CD14-positive monocyte (primary cell): ENCODE measurements around the gene POLD2. TPM values are rescaled to one million over a fixed set of nuclear protein-coding genes. Genes with fewer than 3 reads are reported as not detected.

Experiments used
- DNase-seq, 3 donors: peaks; one replicate each; pipeline ENCODE4 v3.0.0-alpha.2; 2011 to 2022
- H2AFZ ChIP-seq: 2 replicates; pipeline ENCODE4 v1.6.0; 2012; ENCODE audit warnings: mild to moderate bottlenecking, low read depth, low read length, inconsistent platforms; ENCODE audit not compliant: insufficient read depth, poor library complexity, severe bottlenecking
- H3K27ac ChIP-seq, 2 donors: 1 replicate in 1 of 2; 2 replicates in 1 of 2; pipeline ENCODE4 v1.5.1; 2012 to 2013; ENCODE audit warnings: low read length in 2 of 2, control low read depth in 1 of 2, inconsistent platforms in 1 of 2, low read depth in 1 of 2, mild to moderate bottlenecking in 1 of 2
- H3K27me3 ChIP-seq, 2 donors: one replicate each; pipeline versions ENCODE4 v1.6.0 to v1.6.1; 2011 to 2013; ENCODE audit warnings: low read length in 2 of 2; ENCODE audit not compliant: control insufficient read depth in 2 of 2, insufficient read depth in 2 of 2
- H3K36me3 ChIP-seq, 2 donors: replicated peaks in 1 of 2; 1 replicate in 1 of 2; 2 replicates in 1 of 2; pipeline versions ENCODE4 v1.5.1 to v1.6.1; 2012 to 2013; ENCODE audit warnings: low read length in 2 of 2, control low read depth in 1 of 2, inconsistent platforms in 1 of 2, mild to moderate bottlenecking in 1 of 2; ENCODE audit not compliant: insufficient read depth in 2 of 2, control insufficient read depth in 1 of 2
- H3K4me1 ChIP-seq, 2 donors: 1 replicate in 1 of 2; 2 replicates in 1 of 2; pipeline versions ENCODE4 v1.5.1 to v1.6.1; 2012 to 2013; ENCODE audit warnings: low read length in 2 of 2, control low read depth in 1 of 2, inconsistent platforms in 1 of 2, mild to moderate bottlenecking in 1 of 2, moderate library complexity in 1 of 2; ENCODE audit not compliant: insufficient read depth in 2 of 2, control insufficient read depth in 1 of 2
- H3K4me2 ChIP-seq: replicated peaks from 2 replicates; pipeline ENCODE3; 2012; ENCODE audit warnings: low read length, moderate library complexity, mild to moderate bottlenecking; ENCODE audit not compliant: poor library complexity, severe bottlenecking; ENCODE audit errors: extremely low read depth
- H3K4me3 ChIP-seq, 3 experiments: fragments of 200-600 bp in 1 of 3; sonication (generic) in 1 of 3; replicated peaks in 1 of 3; 1 replicate in 2 of 3; 2 replicates in 1 of 3; pipeline ENCODE4 v1.5.1; 2011 to 2013; ENCODE audit warnings: low read length in 3 of 3, mild to moderate bottlenecking in 3 of 3, control low read depth in 2 of 3, low read depth in 2 of 3, inconsistent platforms in 1 of 3, moderate library complexity in 1 of 3
- H3K79me2 ChIP-seq: 2 replicates; pipeline ENCODE4 v1.6.0; 2012; ENCODE audit warnings: mild to moderate bottlenecking, control low read depth, inconsistent platforms, low read length, moderate library complexity; ENCODE audit not compliant: insufficient read depth
- H3K9ac ChIP-seq: 2 replicates; pipeline ENCODE4 v1.6.0; 2017; ENCODE audit warnings: low read length, mild to moderate bottlenecking; ENCODE audit not compliant: insufficient read depth, poor library complexity, severe bottlenecking
- H3K9me3 ChIP-seq, 2 donors: replicated peaks in 1 of 2; 1 replicate in 1 of 2; 2 replicates in 1 of 2; pipeline versions ENCODE4 v1.5.1 to v1.6.1; 2012 to 2013; ENCODE audit warnings: low read length in 2 of 2, control low read depth in 1 of 2; ENCODE audit not compliant: control insufficient read depth in 1 of 2, insufficient read depth in 1 of 2
- H4K20me1 ChIP-seq: 2 replicates; pipeline ENCODE4 v1.6.0; 2012; ENCODE audit warnings: mild to moderate bottlenecking, low read length, control low read depth, moderate library complexity; ENCODE audit not compliant: insufficient read depth
- H3K27ac Mint-ChIP-seq, 7 donors: one replicate each; pipeline ENCODE4 v1.8.0; 2020; ENCODE audit warnings: mild to moderate bottlenecking in 7 of 7, mixed read lengths in 7 of 7, moderate library complexity in 6 of 7, inconsistent platforms in 2 of 7
- H3K27me3 Mint-ChIP-seq, 3 donors: one replicate each; pipeline ENCODE4 v1.8.0; 2021 to 2022; ENCODE audit warnings: low read depth in 3 of 3, mild to moderate bottlenecking in 3 of 3, mixed read lengths in 3 of 3, moderate library complexity in 3 of 3, inconsistent platforms in 1 of 3
- H3K36me3 Mint-ChIP-seq, 2 donors: one replicate each; pipeline ENCODE4 v1.8.0; 2020; ENCODE audit warnings: mixed read lengths in 2 of 2, inconsistent platforms in 1 of 2, mild to moderate bottlenecking in 1 of 2
- H3K4me1 Mint-ChIP-seq: one replicate; pipeline ENCODE4 v1.8.0; 2020; ENCODE audit warnings: mild to moderate bottlenecking, mixed read lengths
- H3K4me3 Mint-ChIP-seq, 2 donors: one replicate each; pipeline ENCODE4 v1.8.0; 2020; ENCODE audit warnings: mild to moderate bottlenecking in 2 of 2, mixed read lengths in 2 of 2, moderate library complexity in 1 of 2
- H3K9me3 Mint-ChIP-seq, 7 donors: one replicate each; pipeline ENCODE4 v1.8.0; 2020 to 2022; ENCODE audit warnings: mixed read lengths in 7 of 7, mild to moderate bottlenecking in 6 of 7, moderate library complexity in 6 of 7, inconsistent platforms in 2 of 7
- WGBS: methylation state at CpG from one replicate; pipeline ENCODE4 v1.1.5; 2013; ENCODE audit warnings: missing lambda C conversion rate; ENCODE audit not compliant: insufficient coverage; 5-methylcytosine and 5-hydroxymethylcytosine counted together
- intact Hi-C, 2 donors: fragments of 100-400 bp; cut with micrococcal nuclease; formaldehyde crosslinking; loops; one replicate each; pipeline versions ENCODE4 v1.15.0 to v1.15.1; 2023
- polyA plus RNA-seq, 3 donors: library from polyadenylated mRNA; depleted of rRNA in 1 of 3; unstranded in 2 of 3; stranded (reverse) in 1 of 3; fragments of 300-500 nt in 2 of 3; fragments of >200 nt in 1 of 3; fragmentation: Illumina TruSeq in 2 of 3; gene quantifications; 1 replicate in 2 of 3; 2 replicates in 1 of 3; pipeline ENCODE4 v1.2.3, GENCODE V29; 2012 to 2021
- TF ChIP-seq, protein P1 (sequence below): fragments of 200-600 bp; IDR thresholded peaks from one replicate; pipeline ENCODE4 v1.8.0; 2022; ENCODE audit warnings: antibody characterized with exemption, mild to moderate bottlenecking

Gene POLD2
- polyA plus RNA-seq, 3 donors = 24.1 to 27.1 (median 25.7) TPM

GRCh38 chr7:44158873-44159631 lies 35.7 kb upstream of the POLD2 start:
- 98% methylated on average over 11 of the region's 12 CpGs for WGBS
- Histone ChIP-seq H2AFZ (no peak overlapping the region), H3K4me2 (no peak overlapping the region), H3K36me3 (no peaks in the 10 kb centered on the region), H3K4me3 (no peak overlapping the region), H3K27me3 (no peaks in the 10 kb centered on the region), H3K9me3 (peaks cover 0 to 3% of the 10 kb centered on the region in 2 donors), H3K79me2 (no peaks in the 10 kb centered on the region), H4K20me1 (no peaks in the 10 kb centered on the region), H3K27ac (no peak overlapping the region), H3K4me1 (no peaks in the 10 kb centered on the region), H3K9ac (no peak overlapping the region)
- Mint-ChIP-seq H3K36me3 (no peaks in the 10 kb centered on the region), H3K4me3 (no peak overlapping the region), H3K9me3 (peaks cover 0 to 6% (median 2%) of the 10 kb centered on the region in 7 donors), H3K4me1 (no peaks in the 10 kb centered on the region), H3K27ac (peak overlapping the region in 1 of 7 donors; percentile 5), H3K27me3 (peaks cover 5 to 7% (median 5%) of the 10 kb centered on the region in 3 donors)
- TF ChIP-seq, protein P1, sequence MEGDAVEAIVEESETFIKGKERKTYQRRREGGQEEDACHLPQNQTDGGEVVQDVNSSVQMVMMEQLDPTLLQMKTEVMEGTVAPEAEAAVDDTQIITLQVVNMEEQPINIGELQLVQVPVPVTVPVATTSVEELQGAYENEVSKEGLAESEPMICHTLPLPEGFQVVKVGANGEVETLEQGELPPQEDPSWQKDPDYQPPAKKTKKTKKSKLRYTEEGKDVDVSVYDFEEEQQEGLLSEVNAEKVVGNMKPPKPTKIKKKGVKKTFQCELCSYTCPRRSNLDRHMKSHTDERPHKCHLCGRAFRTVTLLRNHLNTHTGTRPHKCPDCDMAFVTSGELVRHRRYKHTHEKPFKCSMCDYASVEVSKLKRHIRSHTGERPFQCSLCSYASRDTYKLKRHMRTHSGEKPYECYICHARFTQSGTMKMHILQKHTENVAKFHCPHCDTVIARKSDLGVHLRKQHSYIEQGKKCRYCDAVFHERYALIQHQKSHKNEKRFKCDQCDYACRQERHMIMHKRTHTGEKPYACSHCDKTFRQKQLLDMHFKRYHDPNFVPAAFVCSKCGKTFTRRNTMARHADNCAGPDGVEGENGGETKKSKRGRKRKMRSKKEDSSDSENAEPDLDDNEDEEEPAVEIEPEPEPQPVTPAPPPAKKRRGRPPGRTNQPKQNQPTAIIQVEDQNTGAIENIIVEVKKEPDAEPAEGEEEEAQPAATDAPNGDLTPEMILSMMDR = no peak
- intact Hi-C loops = no loop called here
- DNase-seq = no peak

DNA sequence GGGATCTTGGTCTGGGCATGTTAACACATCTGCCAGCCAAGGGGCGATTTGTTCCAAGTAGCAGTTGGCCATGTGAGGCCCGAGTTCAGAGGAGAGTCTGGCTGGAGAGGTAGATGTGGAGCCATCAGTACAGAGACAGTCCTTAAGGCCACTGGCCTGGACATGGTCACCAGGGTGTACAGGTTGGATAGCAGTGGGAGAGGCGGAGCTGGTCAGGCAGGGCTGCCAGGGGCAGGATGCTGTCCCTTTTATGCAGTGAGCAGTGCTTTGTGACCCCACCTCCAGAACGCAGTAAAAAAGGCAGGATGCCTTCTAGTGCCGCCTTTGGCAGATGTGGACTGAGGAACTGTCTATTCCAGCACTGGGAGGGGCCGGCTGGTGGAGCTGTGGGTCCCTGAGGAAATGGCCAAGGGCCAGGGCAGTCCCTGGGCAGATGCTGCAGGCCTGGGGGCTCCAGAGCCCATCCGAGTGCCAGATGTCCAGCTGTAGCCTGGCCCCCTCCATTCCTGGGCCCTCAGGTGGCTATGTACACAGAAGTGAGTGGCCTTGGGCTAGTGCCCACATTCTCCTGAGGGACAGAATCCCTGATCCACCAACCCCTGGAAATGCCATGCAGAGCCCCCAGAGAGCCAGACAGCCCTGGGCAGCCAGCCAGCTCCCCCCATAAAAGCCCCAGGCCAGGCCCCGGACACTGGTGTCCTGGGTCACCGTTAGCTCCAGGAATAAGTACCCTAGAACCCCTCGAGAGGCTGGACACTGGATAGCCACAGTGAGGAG lies 34.9 kb upstream of the POLD2 start:
- peaks cover 0 to 3% (median 0%) of the 10 kb centered on the region in 7 donors for H3K9me3 Mint-ChIP-seq
- Histone ChIP-seq H3K9me3 (no peaks in the 10 kb centered on the region), H3K27ac (no peak overlapping the region), H3K27me3 (no peaks in the 10 kb centered on the region), H3K79me2 (no peaks in the 10 kb centered on the region), H3K4me1 (no peaks in the 10 kb centered on the region), H3K4me2 (no peak overlapping the region), H2AFZ (no peak overlapping the region), H3K9ac (no peak overlapping the region), H4K20me1 (no peaks in the 10 kb centered on the region), H3K36me3 (no peaks in the 10 kb centered on the region), H3K4me3 (no peak overlapping the region)
- H3K36me3 Mint-ChIP-seq = no peaks in the 10 kb centered on the region
- TF ChIP-seq, protein P1 = no peak
- no peak overlapping the region for H3K27ac Mint-ChIP-seq
- H3K4me3 Mint-ChIP-seq = no peak overlapping the region
- H3K27me3 Mint-ChIP-seq = peaks cover 5 to 7% (median 5%) of the 10 kb centered on the region in 3 donors
- no peak for DNase-seq
- no peaks in the 10 kb centered on the region for H3K4me1 Mint-ChIP-seq
- intact Hi-C loops = no loop called here
- 90% methylated on average over 7 of the region's 10 CpGs for WGBS
